Trophoblast cell (in vitro differentiated cells and primary cell): Measurements from ENCODE around the gene DCUN1D4.

ENCODE experiments used
- DNase-seq, 2 donors: peaks; one replicate each; pipeline ENCODE4 v3.0.0-alpha.2; 2016
- H2AFZ ChIP-seq: 2 replicates; pipeline ENCODE4 v1.6.1; 2013; ENCODE audit warnings: low read length, moderate library complexity, mild to moderate bottlenecking; ENCODE audit not compliant: insufficient read depth, poor library complexity
- H2AK5ac ChIP-seq: 2 replicates; pipeline ENCODE4 v1.6.1; 2013; ENCODE audit warnings: mild to moderate bottlenecking, low read length
- H2BK120ac ChIP-seq: 2 replicates; pipeline ENCODE4 v1.6.1; 2013; ENCODE audit warnings: low read length, mild to moderate bottlenecking, moderate library complexity; ENCODE audit not compliant: insufficient read depth, poor library complexity
- H2BK12ac ChIP-seq: 2 replicates; pipeline ENCODE4 v1.6.1; 2013; ENCODE audit warnings: mild to moderate bottlenecking, low read length, moderate library complexity
- H2BK5ac ChIP-seq: 2 replicates; pipeline ENCODE4 v1.6.1; 2013; ENCODE audit warnings: low read length, low read depth, moderate library complexity, mild to moderate bottlenecking; ENCODE audit not compliant: poor library complexity
- H3K14ac ChIP-seq: 2 replicates; pipeline ENCODE4 v1.6.1; 2013; ENCODE audit warnings: mild to moderate bottlenecking, low read length
- H3K18ac ChIP-seq: 2 replicates; pipeline ENCODE4 v1.6.1; 2013; ENCODE audit warnings: mild to moderate bottlenecking, low read length
- H3K23ac ChIP-seq: 2 replicates; pipeline ENCODE4 v1.6.1; 2013; ENCODE audit warnings: low read length
- H3K27ac ChIP-seq: 2 replicates; pipeline ENCODE4 v1.5.1; 2013; ENCODE audit warnings: low read depth, mild to moderate bottlenecking, inconsistent platforms, low read length, moderate library complexity
- H3K27me3 ChIP-seq: 2 replicates; pipeline ENCODE4 v1.6.1; 2013; ENCODE audit warnings: inconsistent platforms, mild to moderate bottlenecking, low read length, moderate library complexity; ENCODE audit not compliant: insufficient read depth
- H3K36me3 ChIP-seq, 2 experiments: 1 replicate in 1 of 2; 2 replicates in 1 of 2; pipeline ENCODE4 v1.6.1; 2013; ENCODE audit warnings: low read length in 2 of 2, mild to moderate bottlenecking in 2 of 2, moderate library complexity in 1 of 2; ENCODE audit not compliant: insufficient read depth in 2 of 2, control insufficient read depth in 1 of 2
- H3K4ac ChIP-seq: 2 replicates; pipeline ENCODE4 v1.6.1; 2013; ENCODE audit warnings: low read depth, mild to moderate bottlenecking, low read length, moderate library complexity
- H3K4me1 ChIP-seq, 2 experiments: 1 replicate in 1 of 2; 2 replicates in 1 of 2; pipeline ENCODE4 v1.6.1; 2013; ENCODE audit warnings: low read length in 2 of 2, mild to moderate bottlenecking in 2 of 2, moderate library complexity in 1 of 2; ENCODE audit not compliant: insufficient read depth in 2 of 2, control insufficient read depth in 1 of 2
- H3K4me2 ChIP-seq: 2 replicates; pipeline ENCODE4 v1.6.1; 2013; ENCODE audit warnings: inconsistent platforms, mild to moderate bottlenecking, low read length, moderate library complexity
- H3K4me3 ChIP-seq: 2 replicates; pipeline ENCODE4 v1.5.1; 2013; ENCODE audit warnings: mild to moderate bottlenecking, low read depth, low read length, inconsistent platforms
- H3K79me1 ChIP-seq: one replicate; pipeline ENCODE4 v1.6.1; 2013; ENCODE audit warnings: low read length
- H3K79me2 ChIP-seq: 2 replicates; pipeline ENCODE4 v1.6.1; 2013; ENCODE audit warnings: low read length, mild to moderate bottlenecking; ENCODE audit not compliant: control insufficient read depth, insufficient read depth, poor library complexity
- H3K9ac ChIP-seq: 2 replicates; pipeline ENCODE4 v1.6.1; 2013; ENCODE audit warnings: mild to moderate bottlenecking, low read length
- H3K9me3 ChIP-seq: 2 replicates; pipeline ENCODE4 v1.6.1; 2013; ENCODE audit warnings: low read depth, mild to moderate bottlenecking, control low read depth, inconsistent platforms, low read length; ENCODE audit not compliant: insufficient read depth
- H4K12ac ChIP-seq: 2 replicates; pipeline ENCODE4 v1.6.1; 2013; ENCODE audit warnings: low read depth, mild to moderate bottlenecking, low read length, moderate library complexity
- H4K8ac ChIP-seq: 2 replicates; pipeline ENCODE4 v1.6.1; 2013; ENCODE audit warnings: low read depth, mild to moderate bottlenecking, low read length, moderate library complexity
- H4K91ac ChIP-seq: one replicate; pipeline ENCODE4 v1.6.1; 2013; ENCODE audit warnings: low read depth, mild to moderate bottlenecking, low read length, moderate library complexity
- WGBS: extraction: QIAGEN DNeasy Blood & Tissue Kit; methylation state at CpG from one replicate; pipeline ENCODE4 v1.1.7; 2013; ENCODE audit warnings: missing lambda C conversion rate; ENCODE audit not compliant: insufficient read length, insufficient coverage; ENCODE audit errors: extremely low coverage; 5-methylcytosine and 5-hydroxymethylcytosine counted together

The DCUN1D4 gene

GRCh38 chr4:51855270-51855669 is 12.3 kb downstream of the DCUN1D4 start:
- DNase-seq, result no peak
- Histone ChIP-seq H3K9ac (no peak overlapping the region), H2BK12ac (no peak overlapping the region), H3K14ac (no peak overlapping the region), H3K4me2 (no peak overlapping the region), H3K4me3 (no peak overlapping the region), H4K8ac (no peak overlapping the region), H3K23ac (no peak overlapping the region), H3K9me3 (no peaks in the 10 kb centered on the region), H2AK5ac (no peak overlapping the region), H3K79me2 (peaks cover 2% of the 10 kb centered on the region), H4K12ac (no peak overlapping the region), H2BK120ac (no peak overlapping the region), H2BK5ac (no peak overlapping the region), H3K36me3 (no peaks in the 10 kb centered on the region), H3K4me1 (peaks cover 3 to 8% of the 10 kb centered on the region in 2 experiments), H3K18ac (no peak overlapping the region), H2AFZ (no peak overlapping the region), H3K27me3 (no peaks in the 10 kb centered on the region), H3K4ac (no peak overlapping the region), H3K79me1 (peaks cover 2% of the 10 kb centered on the region), H3K27ac (no peak overlapping the region), H4K91ac (no peak overlapping the region)
- no CpG with 5 or more reads among the region's 2 CpGs for WGBS

- Histone ChIP-seq H3K27ac (no peak overlapping the region), H3K79me2 (peaks cover 2% of the 10 kb centered on the region), H3K4ac (no peak overlapping the region), H3K4me1 (peaks cover 3 to 8% of the 10 kb centered on the region in 2 experiments), H3K18ac (no peak overlapping the region), H4K12ac (no peak overlapping the region), H2BK5ac (no peak overlapping the region), H4K91ac (no peak overlapping the region), H3K27me3 (no peaks in the 10 kb centered on the region), H3K79me1 (peaks cover 2% of the 10 kb centered on the region), H3K9me3 (no peaks in the 10 kb centered on the region), H3K4me2 (no peak overlapping the region), H3K36me3 (no peaks in the 10 kb centered on the region), H3K14ac (no peak overlapping the region), H2BK120ac (no peak overlapping the region), H2AFZ (no peak overlapping the region), H3K23ac (no peak overlapping the region), H4K8ac (no peak overlapping the region), H2BK12ac (no peak overlapping the region), H3K9ac (no peak overlapping the region), H3K4me3 (no peak overlapping the region), H2AK5ac (no peak overlapping the region)
- no CpG with 5 or more reads among the region's 3 CpGs for WGBS
- no peak for DNase-seq
Measured at GRCh38 chr4:51855751-51856150, 12.8 kb downstream of the DCUN1D4 start.

GRCh38 chr4:51858605-51859202 is 15.8 kb downstream of the DCUN1D4 start:
- H3K23ac ChIP-seq, result no peak overlapping the region
- no peak overlapping the region for H3K4me2 ChIP-seq
- no peak overlapping the region for H3K14ac ChIP-seq
- H2AFZ ChIP-seq, result no peak overlapping the region
- no peak overlapping the region for H4K12ac ChIP-seq
- no peaks in the 10 kb centered on the region for H3K4me1 ChIP-seq
- H4K8ac ChIP-seq, result no peak overlapping the region
- H2BK120ac ChIP-seq, result no peak overlapping the region
- H3K9ac ChIP-seq, result no peak overlapping the region
- H2BK5ac ChIP-seq, result no peak overlapping the region
- H3K27ac ChIP-seq, result no peak overlapping the region
- no peak overlapping the region for H2BK12ac ChIP-seq
- DNase-seq, result no peak
- H3K79me1 ChIP-seq, result no peaks in the 10 kb centered on the region
- no peak overlapping the region for H2AK5ac ChIP-seq
- no peak overlapping the region for H3K4ac ChIP-seq
- H3K27me3 ChIP-seq, result no peaks in the 10 kb centered on the region
- H3K9me3 ChIP-seq, result no peaks in the 10 kb centered on the region
- no peak overlapping the region for H4K91ac ChIP-seq
- no peak overlapping the region for H3K18ac ChIP-seq
- no peak overlapping the region for H3K4me3 ChIP-seq
- no peaks in the 10 kb centered on the region for H3K79me2 ChIP-seq
- whole genome bisulfite sequencing, result no CpG with 5 or more reads among the region's 3 CpGs
- H3K36me3 ChIP-seq, result no peaks in the 10 kb centered on the region

GRCh38 chr4:51859476-51860031 is 16.6 kb downstream of the DCUN1D4 start:
- Histone ChIP-seq H3K23ac (no peak overlapping the region), H2BK120ac (no peak overlapping the region), H4K12ac (no peak overlapping the region), H2BK5ac (no peak overlapping the region), H3K9ac (no peak overlapping the region), H3K27me3 (no peaks in the 10 kb centered on the region), H2AFZ (no peak overlapping the region), H3K36me3 (peaks cover 0 to 2% of the 10 kb centered on the region in 2 experiments), H3K27ac (no peak overlapping the region), H3K4me1 (no peaks in the 10 kb centered on the region), H2BK12ac (no peak overlapping the region), H3K79me2 (no peaks in the 10 kb centered on the region), H3K18ac (no peak overlapping the region), H3K4me3 (no peak overlapping the region), H3K4ac (no peak overlapping the region), H3K14ac (no peak overlapping the region), H4K91ac (no peak overlapping the region), H2AK5ac (no peak overlapping the region), H4K8ac (no peak overlapping the region), H3K9me3 (no peaks in the 10 kb centered on the region), H3K4me2 (no peak overlapping the region), H3K79me1 (no peaks in the 10 kb centered on the region)
- WGBS, result no CpG with 5 or more reads among the region's 4 CpGs
- peak in 1 of 2 donors; percentile 23 for DNase-seq
